Measurements from ENCODE around the gene PTGR1.

PTGR1 gene

DNA sequence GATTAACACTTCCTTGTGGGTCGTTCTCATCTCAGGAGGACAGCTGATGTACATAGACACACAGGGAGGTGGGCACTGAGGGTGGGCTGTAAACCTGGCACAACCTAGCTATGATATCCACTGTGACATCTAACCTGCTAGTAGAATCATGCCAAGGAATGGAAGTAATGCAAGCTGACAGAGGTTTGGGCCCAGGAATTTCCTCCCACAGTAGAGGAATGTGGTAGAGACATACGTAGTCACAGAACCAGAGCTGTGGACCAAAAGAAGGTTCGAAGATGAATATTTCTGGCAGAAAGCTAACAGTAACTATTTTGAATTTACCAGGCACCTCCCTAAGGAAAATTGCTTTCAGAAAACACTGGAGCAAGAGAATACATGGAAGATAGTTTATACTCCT is 16.5 kb upstream of the PTGR1 start:
- no peak for DNase-seq (ENCODE audit: low read depth)
- no peak overlapping the region for H3K4me3 ChIP-seq (ENCODE audit: low read length)
- TF ChIP-seq, protein P1, sequence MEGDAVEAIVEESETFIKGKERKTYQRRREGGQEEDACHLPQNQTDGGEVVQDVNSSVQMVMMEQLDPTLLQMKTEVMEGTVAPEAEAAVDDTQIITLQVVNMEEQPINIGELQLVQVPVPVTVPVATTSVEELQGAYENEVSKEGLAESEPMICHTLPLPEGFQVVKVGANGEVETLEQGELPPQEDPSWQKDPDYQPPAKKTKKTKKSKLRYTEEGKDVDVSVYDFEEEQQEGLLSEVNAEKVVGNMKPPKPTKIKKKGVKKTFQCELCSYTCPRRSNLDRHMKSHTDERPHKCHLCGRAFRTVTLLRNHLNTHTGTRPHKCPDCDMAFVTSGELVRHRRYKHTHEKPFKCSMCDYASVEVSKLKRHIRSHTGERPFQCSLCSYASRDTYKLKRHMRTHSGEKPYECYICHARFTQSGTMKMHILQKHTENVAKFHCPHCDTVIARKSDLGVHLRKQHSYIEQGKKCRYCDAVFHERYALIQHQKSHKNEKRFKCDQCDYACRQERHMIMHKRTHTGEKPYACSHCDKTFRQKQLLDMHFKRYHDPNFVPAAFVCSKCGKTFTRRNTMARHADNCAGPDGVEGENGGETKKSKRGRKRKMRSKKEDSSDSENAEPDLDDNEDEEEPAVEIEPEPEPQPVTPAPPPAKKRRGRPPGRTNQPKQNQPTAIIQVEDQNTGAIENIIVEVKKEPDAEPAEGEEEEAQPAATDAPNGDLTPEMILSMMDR (IDR thresholded peaks at IDR 0.05; ENCODE audit: insufficient read depth, low read depth, low read length, missing control alignments), result no peak

DNA sequence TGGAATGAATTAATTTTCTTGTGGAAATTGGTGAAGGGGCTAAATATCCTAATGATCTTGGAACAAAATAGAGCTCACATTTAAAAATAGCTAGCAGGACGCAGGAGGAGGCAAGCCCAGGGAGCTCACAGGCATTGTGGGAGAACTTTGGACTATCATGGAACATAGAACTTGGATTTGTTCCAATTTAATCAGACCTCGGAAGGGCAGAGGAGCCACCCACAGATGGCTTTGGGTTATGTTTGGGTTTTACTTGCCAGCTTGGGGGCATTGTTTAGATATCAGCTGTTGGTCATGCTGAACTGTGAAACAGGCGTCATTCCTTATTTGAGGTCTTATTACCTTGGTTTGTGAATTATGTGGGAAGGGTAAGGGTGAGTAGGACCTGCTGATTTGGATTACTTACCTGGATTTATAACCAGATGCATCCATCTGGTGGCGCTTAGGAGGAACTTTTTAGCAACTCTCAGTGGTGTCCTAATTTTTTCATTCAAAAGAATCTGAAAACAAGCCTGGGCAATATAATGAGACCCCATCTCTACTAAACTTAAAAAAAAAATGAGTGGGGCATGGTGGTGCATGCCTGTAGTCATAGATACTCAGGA is 14.1 kb upstream of the PTGR1 start:
- TF ChIP-seq, protein P1 (IDR thresholded peaks at IDR 0.05; ENCODE audit: insufficient read depth, low read depth, low read length, missing control alignments), result no peak
- no peak for DNase-seq (ENCODE audit: low read depth)
- no peak overlapping the region for H3K4me3 ChIP-seq (ENCODE audit: low read length)

DNA sequence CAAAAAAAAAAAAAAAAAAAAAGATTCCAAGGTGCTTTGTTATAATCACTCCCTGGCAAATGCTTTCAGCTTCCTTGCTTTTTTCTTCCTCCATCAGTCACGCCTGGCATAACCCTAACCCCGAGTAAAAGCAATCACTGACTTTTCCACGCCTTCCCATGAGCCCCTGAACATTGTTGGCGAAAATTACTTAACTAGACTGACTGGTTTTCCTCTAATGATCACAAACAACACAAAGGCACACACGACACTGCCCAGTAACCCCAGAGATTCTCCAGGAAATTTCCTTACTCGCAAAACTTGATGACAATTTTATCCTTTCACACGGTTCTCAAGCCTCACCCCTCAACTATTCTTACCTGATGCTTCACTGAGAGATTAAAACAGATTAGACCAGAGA is 11.4 kb upstream of the PTGR1 start:
- DNase-seq (ENCODE audit: low read depth), result peak; percentile 41
- H3K4me3 ChIP-seq (ENCODE audit: low read length), result no peak overlapping the region
- TF ChIP-seq, protein P1 (IDR thresholded peaks at IDR 0.05; ENCODE audit: insufficient read depth, low read depth, low read length, missing control alignments), result no peak

DNA sequence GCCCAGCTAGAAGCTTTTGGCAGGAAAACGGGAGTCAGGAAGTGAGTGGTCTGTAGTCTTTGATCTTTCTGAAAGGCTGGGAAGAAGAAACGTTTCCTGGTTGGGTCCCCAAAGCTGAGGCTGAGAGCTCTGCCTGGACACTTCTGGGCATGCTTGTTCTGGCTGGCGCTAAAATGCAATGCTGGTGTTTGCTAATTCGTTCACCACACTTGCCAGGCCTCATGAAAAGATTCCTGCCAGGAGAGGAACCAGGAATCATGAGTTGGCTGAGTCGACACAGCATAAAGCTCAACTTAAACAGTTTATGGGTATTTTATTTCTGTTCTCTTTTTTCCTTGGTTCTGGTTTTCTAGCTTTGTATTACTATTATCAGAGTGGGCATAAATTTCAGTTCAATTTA is 10.7 kb upstream of the PTGR1 start:
- no peak overlapping the region for H3K4me3 ChIP-seq (ENCODE audit: low read length)
- TF ChIP-seq, protein P1 (IDR thresholded peaks at IDR 0.05; ENCODE audit: insufficient read depth, low read depth, low read length, missing control alignments), result no peak
- peak; percentile 47 for DNase-seq (ENCODE audit: low read depth)

DNA sequence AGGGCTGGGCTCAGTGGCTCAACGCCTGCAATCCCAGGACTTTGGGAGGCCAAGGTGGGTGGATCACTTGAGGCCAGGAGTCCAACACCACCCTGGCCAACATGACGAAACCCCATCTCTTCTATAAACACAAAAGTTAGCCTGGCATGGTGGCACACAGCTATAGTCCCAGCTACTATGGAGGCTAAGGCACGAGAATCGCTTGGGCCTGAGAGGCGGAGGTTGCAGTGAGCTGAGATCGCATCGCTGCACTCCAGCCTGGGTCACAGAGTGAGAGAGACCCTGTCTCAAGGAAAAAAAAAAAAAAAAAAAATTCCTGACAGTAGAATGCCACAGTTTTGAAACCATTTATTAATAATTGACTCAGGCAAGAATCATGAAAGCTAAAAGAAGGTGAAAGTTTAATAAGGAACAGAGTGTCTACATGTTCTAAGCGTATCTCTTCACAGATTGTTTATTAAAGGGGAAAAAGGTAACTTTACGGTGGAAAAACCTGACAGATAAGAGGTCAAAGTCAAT is 5.7 kb upstream of the PTGR1 start:
- TF ChIP-seq, protein P1 (IDR thresholded peaks at IDR 0.05; ENCODE audit: insufficient read depth, low read depth, low read length, missing control alignments), result no peak
- H3K4me3 ChIP-seq (ENCODE audit: low read length), result no peak overlapping the region
- DNase-seq (ENCODE audit: low read depth), result no peak

DNA sequence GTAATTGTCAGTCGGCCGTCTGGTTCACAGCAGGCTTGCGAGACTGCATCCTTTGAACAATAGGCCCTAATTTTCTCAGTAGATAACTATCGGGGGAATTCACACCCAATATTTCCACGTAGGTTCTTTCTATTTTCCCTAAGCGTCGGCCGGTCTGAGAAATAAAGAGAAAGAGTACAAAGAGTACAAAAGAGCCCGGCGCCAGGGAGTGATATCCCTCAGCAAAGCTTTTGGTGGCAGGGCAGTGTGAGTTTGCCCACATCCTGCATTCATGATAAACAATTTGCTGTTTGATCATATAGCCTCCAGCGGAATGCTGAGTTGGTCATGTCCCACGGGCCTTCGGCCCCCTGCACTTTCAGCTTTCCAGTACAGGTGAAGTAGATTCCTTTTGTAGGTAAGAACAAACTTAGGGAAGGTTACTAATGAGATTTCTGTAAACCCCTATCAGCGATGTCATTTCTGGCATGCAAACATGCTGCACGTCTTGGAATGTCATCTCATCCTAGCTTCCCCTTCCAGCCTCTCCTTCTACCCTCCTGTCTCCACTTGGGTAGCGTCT is 4.7 kb upstream of the PTGR1 start:
- no peak for DNase-seq (ENCODE audit: low read depth)
- TF ChIP-seq, protein P1 (IDR thresholded peaks at IDR 0.05; ENCODE audit: insufficient read depth, low read depth, low read length, missing control alignments), result no peak
- H3K4me3 ChIP-seq (ENCODE audit: low read length), result no peak overlapping the region

DNA sequence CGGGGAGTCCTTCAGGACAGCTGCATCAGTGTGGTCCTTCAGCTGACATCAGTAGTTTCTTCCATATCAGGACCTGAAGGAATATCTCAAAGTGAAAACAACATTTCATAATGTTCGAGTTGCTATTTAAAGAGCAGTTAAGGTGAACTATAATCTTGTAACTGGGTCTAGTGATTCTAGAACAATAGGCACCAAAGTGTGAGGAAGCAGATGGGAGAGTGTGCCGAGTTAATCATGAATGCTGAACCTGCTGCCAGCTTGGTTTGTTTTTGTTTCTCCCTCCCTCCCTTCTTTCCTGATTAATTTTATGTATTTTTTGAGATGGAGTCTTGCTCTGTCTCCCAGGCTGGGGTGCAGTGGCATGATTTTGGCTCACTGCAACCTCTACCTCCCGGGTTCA is 3.6 kb upstream of the PTGR1 start:
- TF ChIP-seq, protein P1 (IDR thresholded peaks at IDR 0.05; ENCODE audit: insufficient read depth, low read depth, low read length, missing control alignments), result no peak
- H3K4me3 ChIP-seq (ENCODE audit: low read length), result no peak overlapping the region
- DNase-seq (ENCODE audit: low read depth), result no peak
